ENCODE measurements around the gene REM2.
A peak's percentile ranks its signal among the peaks of the same experiment; 100 is the strongest.

Gene REM2

GRCh38 chr14:22887990-22888378 lies 5.0 kb downstream of the REM2 start:
- H3K27me3 ChIP-seq (ENCODE audit: control insufficient read depth, low read length): no peaks in the 10 kb centered on the region
- peak overlapping the region; percentile 96 for H3K27ac ChIP-seq (ENCODE audit: low read depth, low read length)
- no peaks in the 10 kb centered on the region for H3K9me2 ChIP-seq (replicated peaks; ENCODE audit: control insufficient read depth, low read length)
- peaks cover 2% of the 10 kb centered on the region; the same call in 1 of the 2 replicates for H3K36me3 ChIP-seq (ENCODE audit: control insufficient read depth, low read length)
- peak overlapping the region; percentile 94 for H3K4me2 ChIP-seq (ENCODE audit: low read length)
- no peaks in the 10 kb centered on the region for H3K79me2 ChIP-seq (ENCODE audit: control insufficient read depth, low read length)
- peaks cover 34% of the 10 kb centered on the region for H3F3A ChIP-seq (ENCODE audit: control insufficient read depth, insufficient read depth)
- peaks cover 81% of the 10 kb centered on the region for H3K4me1 ChIP-seq (ENCODE audit: control insufficient read depth, low read length)
- no peaks in the 10 kb centered on the region for H4K20me1 ChIP-seq (ENCODE audit: control insufficient read depth, insufficient read depth, low read depth, low read length)
- no peak for TF ChIP-seq EZH2phosphoT487 (IDR thresholded peaks at IDR 0.05; ENCODE audit: borderline replicate concordance, low read length)
- H3K9me3 ChIP-seq (ENCODE audit: control insufficient read depth, insufficient read depth, low read length): no peaks in the 10 kb centered on the region
- peak overlapping the region; percentile 75 for H3K4me3 ChIP-seq (ENCODE audit: low read length)

- peak overlapping the region; percentile 75 for H3K4me3 ChIP-seq (ENCODE audit: low read length)
- TF ChIP-seq CTCF (IDR thresholded peaks at IDR 0.05; ENCODE audit: low read depth, low read length, poor library complexity, severe bottlenecking): no peak
- no peak for TF ChIP-seq EZH2phosphoT487 (IDR thresholded peaks at IDR 0.05; ENCODE audit: borderline replicate concordance, low read length)
Observed at GRCh38 chr14:22888662-22889061, 5.6 kb downstream of the REM2 start.

GRCh38 chr14:22890416-22890815 lies 7.4 kb downstream of the REM2 start:
- peaks cover 2% of the 10 kb centered on the region; the same call in 1 of the 2 replicates for H3K36me3 ChIP-seq (ENCODE audit: control insufficient read depth, low read length)
- no peaks in the 10 kb centered on the region for H4K20me1 ChIP-seq (ENCODE audit: control insufficient read depth, insufficient read depth, low read depth, low read length)
- TF ChIP-seq CTCF (IDR thresholded peaks at IDR 0.05; ENCODE audit: low read depth, low read length, poor library complexity, severe bottlenecking) (no peak), EZH2phosphoT487 (IDR thresholded peaks at IDR 0.05; ENCODE audit: borderline replicate concordance, low read length) (no peak)
- H3K27ac ChIP-seq (ENCODE audit: low read depth, low read length): no peak overlapping the region
- H3K9me2 ChIP-seq (replicated peaks; ENCODE audit: control insufficient read depth, low read length): no peaks in the 10 kb centered on the region
- H3K4me3 ChIP-seq (ENCODE audit: low read length): no peak overlapping the region
- H3K79me2 ChIP-seq (ENCODE audit: control insufficient read depth, low read length): no peaks in the 10 kb centered on the region
- H3K9me3 ChIP-seq (ENCODE audit: control insufficient read depth, insufficient read depth, low read length): no peaks in the 10 kb centered on the region
- H3F3A ChIP-seq (ENCODE audit: control insufficient read depth, insufficient read depth): peaks cover 31% of the 10 kb centered on the region
- peak overlapping the region; percentile 94; the same call in 1 of the 2 replicates for H3K4me2 ChIP-seq (ENCODE audit: low read length)
- H3K4me1 ChIP-seq (ENCODE audit: control insufficient read depth, low read length): peaks cover 72% of the 10 kb centered on the region
- no peaks in the 10 kb centered on the region for H3K27me3 ChIP-seq (ENCODE audit: control insufficient read depth, low read length)

More at GRCh38 chr14:22888662-22889061, 5.6 kb downstream of the REM2 start:
- peaks cover 34% of the 10 kb centered on the region for H3F3A ChIP-seq (ENCODE audit: control insufficient read depth, insufficient read depth)
- no peaks in the 10 kb centered on the region for H4K20me1 ChIP-seq (ENCODE audit: control insufficient read depth, insufficient read depth, low read depth, low read length)
- no peaks in the 10 kb centered on the region for H3K27me3 ChIP-seq (ENCODE audit: control insufficient read depth, low read length)
- no peaks in the 10 kb centered on the region for H3K9me2 ChIP-seq (replicated peaks; ENCODE audit: control insufficient read depth, low read length)
- peaks cover 81% of the 10 kb centered on the region for H3K4me1 ChIP-seq (ENCODE audit: control insufficient read depth, low read length)
- peak overlapping the region; percentile 96 for H3K27ac ChIP-seq (ENCODE audit: low read depth, low read length)
- H3K4me2 ChIP-seq (ENCODE audit: low read length): peak overlapping the region; percentile 94
- peaks cover 2% of the 10 kb centered on the region; the same call in 1 of the 2 replicates for H3K36me3 ChIP-seq (ENCODE audit: control insufficient read depth, low read length)
- no peaks in the 10 kb centered on the region for H3K9me3 ChIP-seq (ENCODE audit: control insufficient read depth, insufficient read depth, low read length)
- no peaks in the 10 kb centered on the region for H3K79me2 ChIP-seq (ENCODE audit: control insufficient read depth, low read length)

GRCh38 chr14:22892488-22892887 lies 9.5 kb downstream of the REM2 start:
- Histone ChIP-seq H3K27me3 (ENCODE audit: control insufficient read depth, low read length) (no peaks in the 10 kb centered on the region), H3K79me2 (ENCODE audit: control insufficient read depth, low read length) (no peaks in the 10 kb centered on the region), H3K9me3 (ENCODE audit: control insufficient read depth, insufficient read depth, low read length) (no peaks in the 10 kb centered on the region), H3K4me3 (ENCODE audit: low read length) (no peak overlapping the region), H3K36me3 (ENCODE audit: control insufficient read depth, low read length) (peaks cover 2% of the 10 kb centered on the region; the same call in 1 of the 2 replicates), H3K4me1 (ENCODE audit: control insufficient read depth, low read length) (peaks cover 53% of the 10 kb centered on the region), H3K4me2 (ENCODE audit: low read length) (no peak overlapping the region), H3F3A (ENCODE audit: control insufficient read depth, insufficient read depth) (peaks cover 27% of the 10 kb centered on the region), H3K27ac (ENCODE audit: low read depth, low read length) (no peak overlapping the region), H4K20me1 (ENCODE audit: control insufficient read depth, insufficient read depth, low read depth, low read length) (no peaks in the 10 kb centered on the region), H3K9me2 (replicated peaks; ENCODE audit: control insufficient read depth, low read length) (no peaks in the 10 kb centered on the region)
- TF ChIP-seq EZH2phosphoT487 (IDR thresholded peaks at IDR 0.05; ENCODE audit: borderline replicate concordance, low read length) (no peak), CTCF (IDR thresholded peaks at IDR 0.05; ENCODE audit: low read depth, low read length, poor library complexity, severe bottlenecking) (no peak)

Data from DOHH2 (cell line).